H9 (cell line): ENCODE measurements around the gene TJP2. TPM values are rescaled to one million over a fixed set of nuclear protein-coding genes. Genes with fewer than 3 reads are reported as not detected.

Source experiments
- DNase-seq: peaks from one replicate; pipeline ENCODE4 v3.0.0-alpha.2; 2017
- H2AFZ ChIP-seq: one replicate; pipeline ENCODE4 v1.6.1; 2013; ENCODE audit warnings: mild to moderate bottlenecking, low read length, control low read depth, moderate library complexity
- H2AK5ac ChIP-seq: 2 replicates; pipeline ENCODE4 v1.6.1; 2013; ENCODE audit warnings: low read length, control low read depth, mixed read lengths; ENCODE audit not compliant: insufficient read length
- H2BK120ac ChIP-seq: one replicate; pipeline ENCODE4 v1.6.1; 2013; ENCODE audit warnings: low read depth, mild to moderate bottlenecking, low read length, control low read depth, inconsistent platforms; ENCODE audit not compliant: poor library complexity, severe bottlenecking
- H2BK12ac ChIP-seq: 2 replicates; pipeline ENCODE4 v1.6.1; 2013; ENCODE audit warnings: low read length, control low read depth, mixed read lengths, low read depth; ENCODE audit not compliant: insufficient read length
- H2BK15ac ChIP-seq: 2 replicates; pipeline ENCODE4 v1.6.1; 2013; ENCODE audit warnings: low read depth, low read length, control low read depth
- H2BK20ac ChIP-seq: one replicate; pipeline ENCODE4 v1.6.1; 2013; ENCODE audit warnings: low read depth, mild to moderate bottlenecking, low read length, control low read depth, inconsistent platforms; ENCODE audit not compliant: poor library complexity, severe bottlenecking
- H2BK5ac ChIP-seq: 2 replicates; pipeline ENCODE4 v1.6.1; 2013; ENCODE audit warnings: low read length, control low read depth, mixed read lengths; ENCODE audit not compliant: insufficient read length
- H3K14ac ChIP-seq: 2 replicates; pipeline ENCODE4 v1.6.1; 2013; ENCODE audit warnings: low read length, control low read depth; ENCODE audit not compliant: insufficient read depth
- H3K18ac ChIP-seq: 2 replicates; pipeline ENCODE4 v1.6.1; 2013; ENCODE audit warnings: low read depth, mild to moderate bottlenecking, mixed read lengths, low read length, control low read depth; ENCODE audit not compliant: insufficient read length
- H3K23ac ChIP-seq: 2 replicates; pipeline ENCODE4 v1.6.1; 2013; ENCODE audit warnings: low read length, control low read depth, mixed read lengths, low read depth; ENCODE audit not compliant: insufficient read length
- H3K23me2 ChIP-seq: 2 replicates; pipeline ENCODE4 v1.6.1; 2013; ENCODE audit warnings: low read depth, mild to moderate bottlenecking, mixed read lengths, low read length, control low read depth; ENCODE audit not compliant: insufficient read length, poor library complexity, severe bottlenecking
- H3K27ac ChIP-seq: 2 replicates; pipeline ENCODE4 v1.5.1; 2013; ENCODE audit warnings: low read length, control low read depth, mixed read lengths, low read depth; ENCODE audit not compliant: insufficient read length
- H3K27me3 ChIP-seq: 2 replicates; pipeline ENCODE4 v1.6.1; 2013; ENCODE audit warnings: low read length, control low read depth, inconsistent platforms; ENCODE audit not compliant: insufficient read depth
- H3K4ac ChIP-seq: 2 replicates; pipeline ENCODE4 v1.6.1; 2013; ENCODE audit warnings: low read depth, mild to moderate bottlenecking, control low read depth, inconsistent platforms, low read length, moderate library complexity
- H3K4me1 ChIP-seq: 2 replicates; pipeline ENCODE4 v1.6.1; 2013; ENCODE audit warnings: low read length, control low read depth, inconsistent platforms; ENCODE audit not compliant: insufficient read depth
- H3K4me2 ChIP-seq: 2 replicates; pipeline ENCODE4 v1.6.1; 2013; ENCODE audit warnings: low read length, control low read depth, mixed read lengths; ENCODE audit not compliant: insufficient read length, insufficient read depth
- H3K56ac ChIP-seq: 2 replicates; pipeline ENCODE4 v1.6.1; 2013; ENCODE audit warnings: low read depth, mild to moderate bottlenecking, mixed read lengths, low read length, control low read depth; ENCODE audit not compliant: insufficient read length
- H3K79me1 ChIP-seq: 2 replicates; pipeline ENCODE4 v1.6.1; 2013; ENCODE audit warnings: low read depth, mild to moderate bottlenecking, moderate library complexity, low read length, control low read depth, inconsistent platforms; ENCODE audit not compliant: insufficient read depth, poor library complexity, severe bottlenecking
- H3K79me2 ChIP-seq: 2 replicates; pipeline ENCODE4 v1.6.1; 2013; ENCODE audit warnings: low read length, control low read depth, inconsistent platforms; ENCODE audit not compliant: insufficient read depth
- H3K9ac ChIP-seq: 2 replicates; pipeline ENCODE4 v1.6.1; 2013; ENCODE audit warnings: low read length, control low read depth, mixed read lengths; ENCODE audit not compliant: insufficient read length; ENCODE audit errors: extremely low read depth
- H3K9me3 ChIP-seq: one replicate; pipeline ENCODE4 v1.6.1; 2013; ENCODE audit warnings: low read depth, low read length, inconsistent platforms; ENCODE audit not compliant: control insufficient read depth
- H3T11ph ChIP-seq: one replicate; pipeline ENCODE4 v1.6.1; 2013; ENCODE audit warnings: mild to moderate bottlenecking, low read length, control low read depth, inconsistent platforms
- H4K20me1 ChIP-seq: one replicate; pipeline ENCODE4 v1.6.1; 2013; ENCODE audit not compliant: control insufficient read depth, insufficient read length, insufficient read depth
- H4K5ac ChIP-seq: 2 replicates; pipeline ENCODE4 v1.6.1; 2013; ENCODE audit warnings: low read depth, mild to moderate bottlenecking, mixed read lengths, low read length, control low read depth; ENCODE audit not compliant: insufficient read length
- H4K8ac ChIP-seq: replicated peaks from 2 replicates; pipeline ENCODE4 v1.6.1; 2013; ENCODE audit warnings: low read length, control low read depth, mixed read lengths, low read depth; ENCODE audit not compliant: insufficient read length
- H4K91ac ChIP-seq: 2 replicates; pipeline ENCODE4 v1.6.1; 2013; ENCODE audit warnings: low read depth, mild to moderate bottlenecking, moderate library complexity, mixed read lengths, low read length, control low read depth; ENCODE audit not compliant: insufficient read length
- H3K27ac Mint-ChIP-seq, 3 experiments: 2 replicates in 2 of 3; 3 replicates in 1 of 3; pipeline ENCODE4 v1.8.0; 2020 to 2021; ENCODE audit warnings: mixed read lengths in 3 of 3, mild to moderate bottlenecking in 1 of 3, moderate library complexity in 1 of 3
- H3K27me3 Mint-ChIP-seq: 2 replicates; pipeline ENCODE4 v1.8.0; 2021; ENCODE audit warnings: low read depth, mild to moderate bottlenecking, moderate library complexity, mixed read lengths
- H3K36me3 Mint-ChIP-seq, 3 experiments: 2 replicates in 2 of 3; 3 replicates in 1 of 3; pipeline ENCODE4 v1.8.0; 2020 to 2021; ENCODE audit warnings: low read depth in 3 of 3, mixed read lengths in 3 of 3; ENCODE audit not compliant: insufficient read depth in 1 of 3
- H3K4me1 Mint-ChIP-seq, 2 experiments: 2 replicates each; pipeline ENCODE4 v1.8.0; 2020; ENCODE audit warnings: mixed read lengths in 2 of 2
- H3K4me3 Mint-ChIP-seq, 2 experiments: 2 replicates in 1 of 2; 3 replicates in 1 of 2; pipeline ENCODE4 v1.8.0; 2020 to 2021; ENCODE audit warnings: mild to moderate bottlenecking in 2 of 2, mixed read lengths in 2 of 2, moderate library complexity in 1 of 2
- H3K9me3 Mint-ChIP-seq, 2 experiments: 2 replicates in 1 of 2; 3 replicates in 1 of 2; pipeline ENCODE4 v1.8.0; 2020; ENCODE audit warnings: mild to moderate bottlenecking in 2 of 2, mixed read lengths in 2 of 2, moderate library complexity in 1 of 2
- WGBS: extraction: QIAGEN DNeasy Blood & Tissue Kit; methylation state at CpG from one replicate; pipeline ENCODE4 v1.1.7; 2013; ENCODE audit warnings: missing lambda C conversion rate, low lambda C conversion rate, mixed read lengths; ENCODE audit not compliant: insufficient read length; ENCODE audit errors: extremely low coverage; 5-methylcytosine and 5-hydroxymethylcytosine counted together
- total RNA-seq: library from RNA; stranded (reverse); gene quantifications from 2 replicates; pipeline ENCODE4 v1.2.1, GENCODE V29; 2021
- TF ChIP-seq, protein P1 (sequence below): fragments of 200-600 bp; sonication (generic); conservative IDR thresholded peaks from 3 replicates; pipeline ENCODE4 v1.8.0; 2021; ENCODE audit warnings: antibody characterized with exemption, mild to moderate bottlenecking

The TJP2 gene
- total RNA-seq, 1 experiment from 2014 or later, result 130 TPM

- Histone ChIP-seq H3K56ac (no peak overlapping the region), H4K91ac (no peak overlapping the region), H3K9ac (no peak overlapping the region), H3K27me3 (no peaks in the 10 kb centered on the region), H3K9me3 (no peaks in the 10 kb centered on the region), H3K79me2 (no peaks in the 10 kb centered on the region), H2AK5ac (no peak overlapping the region), H2AFZ (no peak overlapping the region), H3K23me2 (no peaks in the 10 kb centered on the region), H4K5ac (no peak overlapping the region), H3K27ac (no peak overlapping the region), H3T11ph (no peak overlapping the region), H3K4ac (no peak overlapping the region), H3K79me1 (no peaks in the 10 kb centered on the region), H3K18ac (no peak overlapping the region), H4K20me1 (no peaks in the 10 kb centered on the region), H3K4me2 (no peak overlapping the region), H4K8ac (no peak overlapping the region), H3K4me1 (no peaks in the 10 kb centered on the region), H2BK20ac (no peak overlapping the region), H2BK5ac (no peak overlapping the region), H3K14ac (no peak overlapping the region), H2BK120ac (no peak overlapping the region), H3K23ac (no peak overlapping the region), H2BK12ac (no peak overlapping the region), H2BK15ac (no peak overlapping the region)
- no peak for DNase-seq
- H3K27me3 Mint-ChIP-seq, result no peaks in the 10 kb centered on the region
- TF ChIP-seq, protein P1, sequence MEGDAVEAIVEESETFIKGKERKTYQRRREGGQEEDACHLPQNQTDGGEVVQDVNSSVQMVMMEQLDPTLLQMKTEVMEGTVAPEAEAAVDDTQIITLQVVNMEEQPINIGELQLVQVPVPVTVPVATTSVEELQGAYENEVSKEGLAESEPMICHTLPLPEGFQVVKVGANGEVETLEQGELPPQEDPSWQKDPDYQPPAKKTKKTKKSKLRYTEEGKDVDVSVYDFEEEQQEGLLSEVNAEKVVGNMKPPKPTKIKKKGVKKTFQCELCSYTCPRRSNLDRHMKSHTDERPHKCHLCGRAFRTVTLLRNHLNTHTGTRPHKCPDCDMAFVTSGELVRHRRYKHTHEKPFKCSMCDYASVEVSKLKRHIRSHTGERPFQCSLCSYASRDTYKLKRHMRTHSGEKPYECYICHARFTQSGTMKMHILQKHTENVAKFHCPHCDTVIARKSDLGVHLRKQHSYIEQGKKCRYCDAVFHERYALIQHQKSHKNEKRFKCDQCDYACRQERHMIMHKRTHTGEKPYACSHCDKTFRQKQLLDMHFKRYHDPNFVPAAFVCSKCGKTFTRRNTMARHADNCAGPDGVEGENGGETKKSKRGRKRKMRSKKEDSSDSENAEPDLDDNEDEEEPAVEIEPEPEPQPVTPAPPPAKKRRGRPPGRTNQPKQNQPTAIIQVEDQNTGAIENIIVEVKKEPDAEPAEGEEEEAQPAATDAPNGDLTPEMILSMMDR, result no peak
- H3K4me3 Mint-ChIP-seq, result no peak overlapping the region
- H3K27ac Mint-ChIP-seq, result no peak overlapping the region
- WGBS, result no CpG with 5 or more reads among the region's 47 CpGs
- peaks cover 26 to 60% (median 30%) of the 10 kb centered on the region in 3 experiments; a peak in 6 of 7 replicates for H3K36me3 Mint-ChIP-seq
- H3K4me1 Mint-ChIP-seq, result peaks cover 6 to 9% of the 10 kb centered on the region in 2 experiments
- H3K9me3 Mint-ChIP-seq, result no peaks in the 10 kb centered on the region
These were observed 47.0 kb downstream of the TJP2 start for GRCh38 chr9:69221036-69221435.
